Measurements from ENCODE around the gene TSNAXIP1.

The TSNAXIP1 gene

GRCh38 chr16:67841816-67842508 lies 35.3 kb downstream of the TSNAXIP1 start, which contains the start of gene THAP11:
Gene THAP11, plus strand, starts transcription at chr16:67842320. Its CDS starts 235 bp downstream, at chr16:67842555.
- no peaks in the 10 kb centered on the region for H3K9me3 ChIP-seq (ENCODE audit: control insufficient read depth, insufficient read depth, low read length)
- peak within 1 kb of the TSS; percentile 98 for H3K9ac ChIP-seq (ENCODE audit: low read depth, low read length)
- no peaks in the 10 kb centered on the region for H3K36me3 ChIP-seq (ENCODE audit: control insufficient read depth, insufficient read depth, low read length)
- peak within 1 kb of the TSS; percentile 97 for H3K4me3 ChIP-seq (ENCODE audit: low read depth, low read length)
- H3K27me3 ChIP-seq (ENCODE audit: control insufficient read depth, insufficient read depth, low read length): no peaks in the 10 kb centered on the region
- H3K4me1 ChIP-seq (ENCODE audit: control insufficient read depth, insufficient read depth, low read length): peaks cover 25% of the 10 kb centered on the region

GRCh38 chr16:67842509-67843342 lies 36.0 kb downstream of the TSNAXIP1 start:
- Histone ChIP-seq H3K27me3 (ENCODE audit: control insufficient read depth, insufficient read depth, low read length) (no peaks in the 10 kb centered on the region), H3K9me3 (ENCODE audit: control insufficient read depth, insufficient read depth, low read length) (no peaks in the 10 kb centered on the region), H3K9ac (ENCODE audit: low read depth, low read length) (peak overlapping the region; percentile 65), H3K4me1 (ENCODE audit: control insufficient read depth, insufficient read depth, low read length) (peaks cover 25% of the 10 kb centered on the region), H3K36me3 (ENCODE audit: control insufficient read depth, insufficient read depth, low read length) (no peaks in the 10 kb centered on the region), H3K4me3 (ENCODE audit: low read depth, low read length) (peak overlapping the region; percentile 97)

GRCh38 chr16:67843343-67843765 lies 36.7 kb downstream of the TSNAXIP1 start:
- H3K4me3 ChIP-seq (ENCODE audit: low read depth, low read length): peak overlapping the region; percentile 97
- H3K4me1 ChIP-seq (ENCODE audit: control insufficient read depth, insufficient read depth, low read length): peaks cover 25% of the 10 kb centered on the region
- H3K27me3 ChIP-seq (ENCODE audit: control insufficient read depth, insufficient read depth, low read length): no peaks in the 10 kb centered on the region
- no peaks in the 10 kb centered on the region for H3K9me3 ChIP-seq (ENCODE audit: control insufficient read depth, insufficient read depth, low read length)
- H3K36me3 ChIP-seq (ENCODE audit: control insufficient read depth, insufficient read depth, low read length): no peaks in the 10 kb centered on the region
- H3K9ac ChIP-seq (ENCODE audit: low read depth, low read length): peak overlapping the region; percentile 3

- no peaks in the 10 kb centered on the region for H3K36me3 ChIP-seq (ENCODE audit: control insufficient read depth, insufficient read depth, low read length)
- H3K27me3 ChIP-seq (ENCODE audit: control insufficient read depth, insufficient read depth, low read length): no peaks in the 10 kb centered on the region
- peaks cover 25% of the 10 kb centered on the region for H3K4me1 ChIP-seq (ENCODE audit: control insufficient read depth, insufficient read depth, low read length)
- no peak overlapping the region for H3K4me3 ChIP-seq (ENCODE audit: low read depth, low read length)
- H3K9me3 ChIP-seq (ENCODE audit: control insufficient read depth, insufficient read depth, low read length): no peaks in the 10 kb centered on the region
- no peak overlapping the region for H3K9ac ChIP-seq (ENCODE audit: low read depth, low read length)
Measured at GRCh38 chr16:67844497-67844896, 37.8 kb downstream of the TSNAXIP1 start.

GRCh38 chr16:67845291-67846062 lies 38.8 kb downstream of the TSNAXIP1 start:
- Histone ChIP-seq H3K36me3 (ENCODE audit: control insufficient read depth, insufficient read depth, low read length) (no peaks in the 10 kb centered on the region), H3K27me3 (ENCODE audit: control insufficient read depth, insufficient read depth, low read length) (no peaks in the 10 kb centered on the region), H3K4me3 (ENCODE audit: low read depth, low read length) (peak overlapping the region; percentile 87), H3K9me3 (ENCODE audit: control insufficient read depth, insufficient read depth, low read length) (no peaks in the 10 kb centered on the region), H3K4me1 (ENCODE audit: control insufficient read depth, insufficient read depth, low read length) (peaks cover 25% of the 10 kb centered on the region), H3K9ac (ENCODE audit: low read depth, low read length) (peak overlapping the region; percentile 70)

GRCh38 chr16:67846063-67846319 lies 39.3 kb downstream of the TSNAXIP1 start:
- H3K4me3 ChIP-seq (ENCODE audit: low read depth, low read length): peak overlapping the region; percentile 87
- H3K9ac ChIP-seq (ENCODE audit: low read depth, low read length): peak overlapping the region; percentile 70
- peaks cover 25% of the 10 kb centered on the region for H3K4me1 ChIP-seq (ENCODE audit: control insufficient read depth, insufficient read depth, low read length)
- no peaks in the 10 kb centered on the region for H3K36me3 ChIP-seq (ENCODE audit: control insufficient read depth, insufficient read depth, low read length)
- no peaks in the 10 kb centered on the region for H3K9me3 ChIP-seq (ENCODE audit: control insufficient read depth, insufficient read depth, low read length)
- no peaks in the 10 kb centered on the region for H3K27me3 ChIP-seq (ENCODE audit: control insufficient read depth, insufficient read depth, low read length)

GRCh38 chr16:67846320-67847063 lies 39.8 kb downstream of the TSNAXIP1 start, which contains the start of gene NUTF2:
Gene NUTF2, plus strand, starts transcription at chr16:67846933. Its CDS starts 18,198 bp downstream, at chr16:67865131.
- no peaks in the 10 kb centered on the region for H3K9me3 ChIP-seq (ENCODE audit: control insufficient read depth, insufficient read depth, low read length)
- no peaks in the 10 kb centered on the region for H3K27me3 ChIP-seq (ENCODE audit: control insufficient read depth, insufficient read depth, low read length)
- H3K36me3 ChIP-seq (ENCODE audit: control insufficient read depth, insufficient read depth, low read length): no peaks in the 10 kb centered on the region
- peaks cover 22% of the 10 kb centered on the region for H3K4me1 ChIP-seq (ENCODE audit: control insufficient read depth, insufficient read depth, low read length)
- peak within 1 kb of the TSS; percentile 87 for H3K4me3 ChIP-seq (ENCODE audit: low read depth, low read length)
- peak within 1 kb of the TSS; percentile 89 for H3K9ac ChIP-seq (ENCODE audit: low read depth, low read length)

GRCh38 chr16:67847064-67847861 lies 40.6 kb downstream of the TSNAXIP1 start, which contains the start of gene CENPT:
Gene CENPT, minus strand, starts transcription at chr16:67847693. Its CDS starts 13,834 bp downstream, at chr16:67833859.
- H3K27me3 ChIP-seq (ENCODE audit: control insufficient read depth, insufficient read depth, low read length): no peaks in the 10 kb centered on the region
- H3K36me3 ChIP-seq (ENCODE audit: control insufficient read depth, insufficient read depth, low read length): no peaks in the 10 kb centered on the region
- peak within 1 kb of the TSS; percentile 87 for H3K4me3 ChIP-seq (ENCODE audit: low read depth, low read length)
- no peaks in the 10 kb centered on the region for H3K9me3 ChIP-seq (ENCODE audit: control insufficient read depth, insufficient read depth, low read length)
- H3K4me1 ChIP-seq (ENCODE audit: control insufficient read depth, insufficient read depth, low read length): peaks cover 22% of the 10 kb centered on the region
- peak within 1 kb of the TSS; percentile 89 for H3K9ac ChIP-seq (ENCODE audit: low read depth, low read length)

GRCh38 chr16:67848118-67848517 lies 41.4 kb downstream of the TSNAXIP1 start:
- peak overlapping the region; percentile 89 for H3K9ac ChIP-seq (ENCODE audit: low read depth, low read length)
- peak overlapping the region; percentile 87 for H3K4me3 ChIP-seq (ENCODE audit: low read depth, low read length)
- H3K36me3 ChIP-seq (ENCODE audit: control insufficient read depth, insufficient read depth, low read length): no peaks in the 10 kb centered on the region
- H3K4me1 ChIP-seq (ENCODE audit: control insufficient read depth, insufficient read depth, low read length): peaks cover 22% of the 10 kb centered on the region
- H3K9me3 ChIP-seq (ENCODE audit: control insufficient read depth, insufficient read depth, low read length): no peaks in the 10 kb centered on the region
- no peaks in the 10 kb centered on the region for H3K27me3 ChIP-seq (ENCODE audit: control insufficient read depth, insufficient read depth, low read length)

- Histone ChIP-seq H3K4me3 (ENCODE audit: low read depth, low read length) (no peak overlapping the region), H3K9me3 (ENCODE audit: control insufficient read depth, insufficient read depth, low read length) (no peaks in the 10 kb centered on the region), H3K36me3 (ENCODE audit: control insufficient read depth, insufficient read depth, low read length) (no peaks in the 10 kb centered on the region), H3K4me1 (ENCODE audit: control insufficient read depth, insufficient read depth, low read length) (peaks cover 16% of the 10 kb centered on the region), H3K27me3 (ENCODE audit: control insufficient read depth, insufficient read depth, low read length) (no peaks in the 10 kb centered on the region), H3K9ac (ENCODE audit: low read depth, low read length) (no peak overlapping the region)
Measured at GRCh38 chr16:67853670-67854069, 47.0 kb downstream of the TSNAXIP1 start.
